ENCODE data around the gene POLDIP2. TPM values are rescaled to one million over a fixed set of nuclear protein-coding genes. Genes with fewer than 3 reads are reported as not detected.

POLDIP2 gene
- total and polyA plus RNA-seq, 9 of the 15 experiments (the other 6 are each of a cell fraction or from before 2014, with no cell fraction given) = 22.0 to 137 (median 104) TPM

- TF ChIP-seq ZNF592 (IDR thresholded peaks at IDR 0.05) = peak; percentile 91; the same call in 1 of the 2 replicates
- no peak for TF ChIP-seq CCAR2 (IDR thresholded peaks at IDR 0.05; ENCODE audit: low read depth, low read length)
- no peak for TF ChIP-seq ZNF384 (IDR thresholded peaks at IDR 0.05; ENCODE audit: low read depth, low read length)
- no peak for TF ChIP-seq ZNF584 (CRISPR knock-in tag; IDR thresholded peaks at IDR 0.05; ENCODE audit: low read depth)
- TF ChIP-seq DPF2 (IDR thresholded peaks at IDR 0.05) = peak; percentile 48
- TF ChIP-seq ZNF699 (CRISPR knock-in tag; IDR thresholded peaks at IDR 0.05; ENCODE audit: insufficient replicate concordance) = no peak
- 0 out of 2 replicates have a peak, but pooled peaks have one; percentile 35 for TF ChIP-seq ZNF395 (CRISPR knock-in tag; IDR thresholded peaks at IDR 0.05)
- TF ChIP-seq FOXA3 (CRISPR knock-in tag; conservative IDR thresholded peaks at IDR 0.05 in 1 of 2, IDR thresholded peaks at IDR 0.05 in 1 of 2) = no peak
- TF ChIP-seq HNRNPUL1 (IDR thresholded peaks at IDR 0.05; ENCODE audit: low read length) = no peak
- TF ChIP-seq GATAD2A (IDR thresholded peaks at IDR 0.05) = peak; percentile 8
- 0 out of 2 replicates have a peak, but pooled peaks have one; percentile 3 for TF ChIP-seq TFAP4 (CRISPR knock-in tag; IDR thresholded peaks at IDR 0.05; ENCODE audit: borderline replicate concordance)
- TF ChIP-seq ETV1 (tag; conservative IDR thresholded peaks at IDR 0.05; ENCODE audit: low read depth) = peak; percentile 38
- TF ChIP-seq ZNF644 (tag; IDR thresholded peaks at IDR 0.05; ENCODE audit: low read depth) = no peak
- no peak for TF ChIP-seq ZNF398 (CRISPR knock-in tag; IDR thresholded peaks at IDR 0.05)
- TF ChIP-seq HIVEP1 (CRISPR knock-in tag; IDR thresholded peaks at IDR 0.05) = no peak
- TF ChIP-seq SP2 (IDR thresholded peaks at IDR 0.05; ENCODE audit: extremely low read depth, low read depth, low read length, poor library complexity, severe bottlenecking) = no peak
- TF ChIP-seq CHD2 (IDR thresholded peaks at IDR 0.05; ENCODE audit: low read depth, low read length) = no peak
Measured at GRCh38 chr17:28317099-28317965, 40.0 kb downstream of the POLDIP2 start (continued).

Measured in K562 (cell line).